ENCODE measurements around the gene PTPRG.
A peak's percentile ranks its signal among the peaks of the same experiment; 100 is the strongest.

Gene PTPRG

GRCh38 chr3:61901496-61901895 lies 340.1 kb downstream of the PTPRG start:
- no peaks in the 10 kb centered on the region for H3K27me3 ChIP-seq (replicated peaks; ENCODE audit: control insufficient read depth, insufficient read depth, low read length)
- no peaks in the 10 kb centered on the region for H3K36me3 ChIP-seq (ENCODE audit: control insufficient read depth, insufficient read depth, low read length)
- H3K4me3 ChIP-seq (replicated peaks; ENCODE audit: low read depth, low read length): no peak overlapping the region
- DNase-seq (ENCODE audit: extremely low read depth, insufficient read length): no peak
- no peak for TF ChIP-seq CTCF (IDR thresholded peaks at IDR 0.05; ENCODE audit: insufficient read depth, low read length, poor library complexity, severe bottlenecking)

- no peaks in the 10 kb centered on the region for H3K27me3 ChIP-seq (replicated peaks; ENCODE audit: control insufficient read depth, insufficient read depth, low read length)
- no peak for DNase-seq (ENCODE audit: extremely low read depth, insufficient read length)
- no peak for TF ChIP-seq CTCF (IDR thresholded peaks at IDR 0.05; ENCODE audit: insufficient read depth, low read length, poor library complexity, severe bottlenecking)
Observed at GRCh38 chr3:61901986-61902385, 340.6 kb downstream of the PTPRG start.

GRCh38 chr3:61903074-61903473 lies 341.7 kb downstream of the PTPRG start:
- no peaks in the 10 kb centered on the region for H3K27me3 ChIP-seq (replicated peaks; ENCODE audit: control insufficient read depth, insufficient read depth, low read length)
- TF ChIP-seq CTCF (IDR thresholded peaks at IDR 0.05; ENCODE audit: insufficient read depth, low read length, poor library complexity, severe bottlenecking): no peak
- H3K36me3 ChIP-seq (ENCODE audit: control insufficient read depth, insufficient read depth, low read length): no peaks in the 10 kb centered on the region
- no peak for DNase-seq (ENCODE audit: extremely low read depth, insufficient read length)
- H3K4me3 ChIP-seq (replicated peaks; ENCODE audit: low read depth, low read length): no peak overlapping the region

More at GRCh38 chr3:61901986-61902385, 340.6 kb downstream of the PTPRG start:
- Histone ChIP-seq H3K4me3 (replicated peaks; ENCODE audit: low read depth, low read length) (no peak overlapping the region), H3K36me3 (ENCODE audit: control insufficient read depth, insufficient read depth, low read length) (no peaks in the 10 kb centered on the region)

- TF ChIP-seq CTCF (IDR thresholded peaks at IDR 0.05; ENCODE audit: insufficient read depth, low read length, poor library complexity, severe bottlenecking): no peak
- no peaks in the 10 kb centered on the region for H3K27me3 ChIP-seq (replicated peaks; ENCODE audit: control insufficient read depth, insufficient read depth, low read length)
- H3K4me3 ChIP-seq (replicated peaks; ENCODE audit: low read depth, low read length): no peak overlapping the region
- DNase-seq (ENCODE audit: extremely low read depth, insufficient read length): peak; percentile 18
- no peaks in the 10 kb centered on the region for H3K36me3 ChIP-seq (ENCODE audit: control insufficient read depth, insufficient read depth, low read length)
Observed at GRCh38 chr3:61903931-61904657, 342.7 kb downstream of the PTPRG start.

- DNase-seq (ENCODE audit: extremely low read depth, insufficient read length): no peak
- Histone ChIP-seq H3K36me3 (ENCODE audit: control insufficient read depth, insufficient read depth, low read length) (no peaks in the 10 kb centered on the region), H3K4me3 (replicated peaks; ENCODE audit: low read depth, low read length) (no peak overlapping the region), H3K27me3 (replicated peaks; ENCODE audit: control insufficient read depth, insufficient read depth, low read length) (no peaks in the 10 kb centered on the region)
- no peak for TF ChIP-seq CTCF (IDR thresholded peaks at IDR 0.05; ENCODE audit: insufficient read depth, low read length, poor library complexity, severe bottlenecking)
Observed at GRCh38 chr3:61907210-61907795, 345.9 kb downstream of the PTPRG start.
